A549 (cell line): ENCODE data around the gene KDM8. TPM values are rescaled to one million over a fixed set of nuclear protein-coding genes. Genes with fewer than 3 reads are reported as not detected.

Source experiments
- ATAC-seq, 2 experiments: fragments of 200-7000 bp in 1 of 2; fragments of >200 bp in 1 of 2; cut with Nextera tagmentation in 1 of 2; cut with Tn5 transposase in 1 of 2; 3 replicates each; pipeline versions ENCODE4 v1.8.0 to v1.9.1; 2018 to 2020; ENCODE audit warnings: mild to moderate bottlenecking in 1 of 2, moderate library complexity in 1 of 2
- CTCF ChIA-PET: fragments of 300-600 bp; sonication (Branson Sonifier 250); formaldehyde crosslinking; extraction: SDS; loops from one replicate; lab custom pipeline; 2021; ENCODE audit warnings: antibody characterized with exemption, inconsistent platforms; lab: Yijun Ruan, JAX
- POLR2A ChIA-PET: fragments of 350-600 bp; formaldehyde crosslinking; extraction: SDS; loops from one replicate; lab custom pipeline; 2021; ENCODE audit warnings: antibody characterized with exemption, inconsistent platforms; lab: Yijun Ruan, JAX
- DNase-seq, 2 experiments: peaks; one replicate each; pipeline versions ENCODE4 v3.0.0 to v3.0.0-alpha.2; 2011 to 2016; ENCODE audit warnings: low read depth in 1 of 2, low spot score in 1 of 2
- FAIRE-seq: peaks from 2 replicates; lab custom pipeline; 2011; peaks lifted over from hg19 to GRCh38; lab: Jason Lieb, UNC
- H3K27ac ChIP-seq, 2 experiments: fragments of >200 bp; sonication (Bioruptor Twin); formaldehyde crosslinking; 3 replicates each; pipeline ENCODE4 v1.5.1; 2016 to 2017
- H3K4me1 ChIP-seq: fragments of >200 bp; sonication (Bioruptor Twin); formaldehyde crosslinking; 3 replicates; pipeline ENCODE4 v1.6.1; 2016
- H3K4me2 ChIP-seq: fragments of >200 bp; sonication (Bioruptor Twin); formaldehyde crosslinking; 3 replicates; pipeline ENCODE4 v1.6.1; 2016
- H3K4me3 ChIP-seq: fragments of >200 bp; sonication (Bioruptor Twin); formaldehyde crosslinking; 3 replicates; pipeline ENCODE4 v1.5.1; 2016
- H3K9me3 ChIP-seq: fragments of >200 bp; sonication (Bioruptor Twin); formaldehyde crosslinking; 3 replicates; pipeline ENCODE4 v1.6.1; 2016
- BHLHE40 ChIP-seq: IDR thresholded peaks from 2 replicates; pipeline ENCODE4 v1.6.1; 2012; ENCODE audit warnings: low read depth, low read length, inconsistent platforms
- CBX2 ChIP-seq: fragments of 200-600 bp; sonication (generic); IDR thresholded peaks from 2 replicates; pipeline ENCODE4 v1.6.1; 2016; ENCODE audit warnings: low read depth, mild to moderate bottlenecking, borderline replicate concordance
- CBX8 ChIP-seq: fragments of 200-600 bp; sonication (generic); IDR thresholded peaks from 2 replicates; pipeline ENCODE4 v1.6.1; 2016
- ELK1 ChIP-seq: fragments of 150-350 bp; IDR thresholded peaks from 2 replicates; pipeline ENCODE4 v1.6.1; 2014; ENCODE audit warnings: low read depth, mild to moderate bottlenecking, low read length
- EP300 ChIP-seq, 2 experiments: fragments of >200 bp; sonication (Bioruptor Twin); formaldehyde crosslinking; IDR thresholded peaks; 2 replicates in 1 of 2; 3 replicates in 1 of 2; pipeline ENCODE4 v1.6.1; 2016 to 2017
- HDAC2 ChIP-seq: fragments of 200-600 bp; sonication (generic); IDR thresholded peaks from 2 replicates; pipeline ENCODE4 v1.6.1; 2016
- HMGXB4 ChIP-seq: fragments of 250-450 bp; sonication (Bioruptor Pico); IDR thresholded peaks from 2 replicates; pipeline ENCODE4 v1.5.0; 2021; ENCODE audit warnings: mild to moderate bottlenecking, moderate library complexity, borderline replicate concordance
- JUN ChIP-seq, 2 experiments: fragments of >200 bp; sonication (Bioruptor Twin); formaldehyde crosslinking; IDR thresholded peaks; 2 replicates in 1 of 2; 3 replicates in 1 of 2; pipeline ENCODE4 v1.6.1; 2016 to 2017
- MAX ChIP-seq: IDR thresholded peaks from 2 replicates; pipeline ENCODE4 v1.6.1; 2012
- MYC ChIP-seq: IDR thresholded peaks from 2 replicates; pipeline ENCODE4 v1.6.1; 2012; ENCODE audit warnings: mild to moderate bottlenecking, inconsistent platforms, low read length, improper control_type of control experiment, borderline replicate concordance
- PHF8 ChIP-seq: fragments of 200-600 bp; sonication (generic); IDR thresholded peaks from 2 replicates; pipeline ENCODE4 v1.6.1; 2016; ENCODE audit warnings: low read depth, mild to moderate bottlenecking, antibody characterized with exemption, moderate library complexity, borderline replicate concordance
- POLR2A ChIP-seq: IDR thresholded peaks from 2 replicates; pipeline ENCODE4 v1.6.1; 2012; ENCODE audit warnings: mild to moderate bottlenecking, low read length
- RFX5 ChIP-seq: fragments of 450-650 bp; IDR thresholded peaks from 2 replicates; pipeline ENCODE4 v1.7.1; 2014; ENCODE audit warnings: antibody characterized with exemption, mild to moderate bottlenecking, moderate library complexity
- TFCP2L1 ChIP-seq: fragments of 250-450 bp; sonication (Bioruptor Pico); IDR thresholded peaks from 2 replicates; pipeline ENCODE4 v1.5.0; 2021; ENCODE audit warnings: mild to moderate bottlenecking
- TP53 ChIP-seq: fragments of 250-450 bp; sonication (Bioruptor Pico); IDR thresholded peaks from 2 replicates; pipeline ENCODE4 v1.5.0; 2021; ENCODE audit warnings: mild to moderate bottlenecking, moderate library complexity
- USF2 ChIP-seq: fragments of 450-650 bp; IDR thresholded peaks from 2 replicates; pipeline ENCODE4 v1.6.1; 2014; ENCODE audit warnings: antibody characterized with exemption
- ZC3H11A ChIP-seq: fragments of 450-650 bp; IDR thresholded peaks from 2 replicates; pipeline ENCODE4 v1.6.1; 2014; ENCODE audit warnings: antibody characterized with exemption, mild to moderate bottlenecking
- ZSCAN20 ChIP-seq: fragments of 250-450 bp; sonication (Bioruptor Pico); IDR thresholded peaks from 2 replicates; pipeline ENCODE4 v1.8.0; 2022; ENCODE audit warnings: mild to moderate bottlenecking, moderate library complexity
- WGBS: methylation state at CpG from one replicate; pipeline ENCODE4 v1.1.6; 2017; ENCODE audit errors: missing lambda C conversion rate; 5-methylcytosine and 5-hydroxymethylcytosine counted together
- polyA minus RNA-seq: library from RNA; depleted of rRNA, polyadenylated mRNA; stranded (reverse); fragments of >200 nt; gene quantifications from 2 replicates; pipeline ENCODE4 v1.2.3, GENCODE V29; 2011; rRNA and poly(A)+ RNA removed
- polyA plus RNA-seq, 4 experiments: library from polyadenylated mRNA; depleted of rRNA in 3 of 4; stranded (reverse); fragments of >200 nt; fragmentation: RNase III in 1 of 4; extraction: RNeasy Plus Mini Kit Qiagen cat#74134 plus additional on column Dnase treatment in 1 of 4; gene quantifications; 2 replicates in 3 of 4; 3 replicates in 1 of 4; pipeline ENCODE4 v1.2.3, GENCODE V29; 2011 to 2017
- TF ChIP-seq, protein P1 (sequence below): fragments of >200 bp; sonication (Bioruptor Twin); formaldehyde crosslinking; IDR thresholded peaks from 3 replicates; pipeline ENCODE4 v1.6.1; 2016
- TF ChIP-seq, protein P2 (sequence below): IDR thresholded peaks from 2 replicates; pipeline ENCODE4 v1.6.1; 2012; ENCODE audit warnings: low read depth, borderline replicate concordance

Gene KDM8
- 1.6 and 2.0 TPM in 2 replicates for polyA plus RNA-seq (2011; rRNA removed)
- polyA plus RNA-seq (2012; cell fraction: cytosol; rRNA removed), result 2.5 and 2.6 TPM in 2 replicates
- 4.7 and 6.6 TPM in 2 replicates for polyA plus RNA-seq (2012; cell fraction: nucleus; rRNA removed)
- 2.3 to 3.0 TPM (median 2.4 TPM) in 3 replicates for polyA plus RNA-seq (2017; fragmentation: RNase III; extraction: RNeasy Plus Mini Kit Qiagen cat#74134 plus additional on column Dnase treatment)
- 3.0 and 4.9 TPM in 2 replicates for polyA minus RNA-seq

DNA sequence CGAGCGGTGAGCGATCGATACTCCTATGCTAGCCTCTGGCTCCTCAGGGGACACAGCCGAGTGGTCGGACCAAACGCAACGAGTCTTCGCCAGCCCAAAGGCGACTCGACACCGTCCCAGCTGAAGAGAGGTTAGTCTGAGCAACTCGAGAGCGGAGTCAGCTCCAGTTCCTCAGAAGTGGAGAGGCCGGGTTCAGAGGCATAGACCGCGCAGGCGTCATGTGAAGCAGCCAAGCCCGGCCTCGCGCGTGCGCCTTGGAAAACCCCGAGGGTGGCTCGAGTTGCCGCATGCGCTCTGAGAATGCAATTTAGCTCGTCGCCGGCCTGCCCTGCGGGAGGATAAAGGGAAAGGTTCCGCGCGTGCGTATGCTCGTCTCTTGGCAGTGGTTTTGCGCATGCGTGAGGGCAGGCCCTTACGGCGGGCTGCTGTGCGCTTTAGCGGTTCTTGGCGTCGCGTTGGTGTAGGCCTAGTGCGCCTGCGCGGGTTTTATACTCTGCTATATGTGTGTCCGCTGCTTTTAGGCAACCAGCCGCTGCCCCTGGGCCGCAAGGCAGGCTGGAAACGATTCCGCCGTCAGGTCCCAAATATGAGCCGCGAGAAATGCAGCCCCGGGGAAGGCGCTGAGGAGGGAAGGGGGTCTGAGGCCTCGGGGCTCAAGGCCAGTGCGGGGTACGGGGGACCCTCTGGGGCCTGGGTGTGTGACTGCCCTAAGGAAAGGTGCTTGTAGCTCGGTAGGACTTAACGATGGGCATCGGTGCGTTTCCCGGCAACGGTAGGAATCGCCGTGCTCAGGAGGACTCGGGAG is at the start of gene KDM8:
TSS of gene KDM8 (plus strand) at position 20 of the 805 bp plus-strand sequence. CDS start 6,598 bp downstream, outside the sequence.
- no peak for TF ChIP-seq HMGXB4 (CRISPR knock-in tag)
- TF ChIP-seq BHLHE40, result no peak
- TF ChIP-seq ZSCAN20, result no peak
- TF ChIP-seq CBX8, result no peak
- no peak for TF ChIP-seq TFCP2L1
- TF ChIP-seq, protein P1, sequence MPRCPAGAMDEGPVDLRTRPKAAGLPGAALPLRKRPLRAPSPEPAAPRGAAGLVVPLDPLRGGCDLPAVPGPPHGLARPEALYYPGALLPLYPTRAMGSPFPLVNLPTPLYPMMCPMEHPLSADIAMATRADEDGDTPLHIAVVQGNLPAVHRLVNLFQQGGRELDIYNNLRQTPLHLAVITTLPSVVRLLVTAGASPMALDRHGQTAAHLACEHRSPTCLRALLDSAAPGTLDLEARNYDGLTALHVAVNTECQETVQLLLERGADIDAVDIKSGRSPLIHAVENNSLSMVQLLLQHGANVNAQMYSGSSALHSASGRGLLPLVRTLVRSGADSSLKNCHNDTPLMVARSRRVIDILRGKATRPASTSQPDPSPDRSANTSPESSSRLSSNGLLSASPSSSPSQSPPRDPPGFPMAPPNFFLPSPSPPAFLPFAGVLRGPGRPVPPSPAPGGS, result 0 out of 3 replicates have a peak, but pooled peaks have one; percentile 25
- TF ChIP-seq JUN (IDR thresholded peaks at IDR 0.05), result peak; percentile 32 to 69; a peak in 4 of 5 replicates
- peak; percentile 65 for TF ChIP-seq USF2
- peak; percentile 85 for TF ChIP-seq MAX
- TF ChIP-seq ELK1, result no peak
- TF ChIP-seq POLR2A, result peak; percentile 77
- TF ChIP-seq TP53 (CRISPR knock-in tag), result no peak
- TF ChIP-seq HDAC2, result no peak; the same call in 1 of the 2 replicates
- TF ChIP-seq MYC, result 0 out of 2 replicates have a peak, but pooled peaks have one; percentile 39
- TF ChIP-seq ZC3H11A, result no peak
- 0 out of 2 replicates have a peak, but pooled peaks have one; percentile 21 for TF ChIP-seq RFX5
- TF ChIP-seq CBX2, result no peak
- TF ChIP-seq, protein P2, sequence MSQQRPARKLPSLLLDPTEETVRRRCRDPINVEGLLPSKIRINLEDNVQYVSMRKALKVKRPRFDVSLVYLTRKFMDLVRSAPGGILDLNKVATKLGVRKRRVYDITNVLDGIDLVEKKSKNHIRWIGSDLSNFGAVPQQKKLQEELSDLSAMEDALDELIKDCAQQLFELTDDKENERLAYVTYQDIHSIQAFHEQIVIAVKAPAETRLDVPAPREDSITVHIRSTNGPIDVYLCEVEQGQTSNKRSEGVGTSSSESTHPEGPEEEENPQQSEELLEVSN, result peak; percentile 72
- TF ChIP-seq EP300 (IDR thresholded peaks at IDR 0.05), result no peak
- peak; percentile 70 for TF ChIP-seq PHF8
- ChIA-PET CTCF (interaction anchor here (0.9 to 4.0 kb wide), 8 partner anchors 11 to 164 kb away, joined by 3 to 20 read pairs (median 4); no protein-coding TSS in a partner anchor), POLR2A (interaction anchor here (0.6 to 1.9 kb wide), 33 partner anchors 8 to 393 kb away, joined by 3 to 14 read pairs (median 4); partner anchors contain the start of gene KATNIP)
- peaks cover 10% of the 10 kb centered on the region; the same call in 2 of the 3 replicates for H3K4me1 ChIP-seq
- H3K27ac ChIP-seq, result peak within 1 kb of the TSS; percentile 92 to 95
- ATAC-seq, result peak; percentile 89 to 97
- 1% methylated on average over 49 of the region's 70 CpGs for WGBS
- H3K4me3 ChIP-seq, result peak within 1 kb of the TSS; percentile 59
- peak; percentile 98 to 100 for DNase-seq
- FAIRE-seq, result no peak
- no peaks in the 10 kb centered on the region for H3K9me3 ChIP-seq
- H3K4me2 ChIP-seq, result peak within 1 kb of the TSS; percentile 93
